Omental fat pad (tissue), 4 donors: ENCODE results near the gene KCTD10. TPM values are rescaled to one million over a fixed set of nuclear protein-coding genes. Genes with fewer than 3 reads are reported as not detected.

Source experiments
- ATAC-seq: fragments of 150-250 bp; one replicate; pipeline ENCODE4 v1.9.1; 2016; ENCODE audit warnings: mild to moderate bottlenecking, moderate library complexity; ENCODE audit not compliant: low FRiP score
- DNase-seq: peaks from one replicate; pipeline ENCODE4 v3.0.0-alpha.2; 2019; ENCODE audit warnings: low spot score
- total RNA-seq, 4 donors: library from RNA; depleted of rRNA; stranded (reverse); fragments of >200 nt; gene quantifications; one replicate each; pipeline ENCODE4 v1.1.0, GENCODE V29; 2016
- TF ChIP-seq, protein P1 (sequence below), 3 donors: fragments of 450-650 bp; IDR thresholded peaks; one replicate each; pipeline ENCODE4 v1.5.1; 2016 to 2017; ENCODE audit warnings: antibody characterized with exemption in 3 of 3, mild to moderate bottlenecking in 3 of 3, moderate library complexity in 2 of 3

The KCTD10 gene
- total RNA-seq, 4 donors from 2014 or later, result 75.6 to 99.6 (median 81.8) TPM

- ATAC-seq (no peak), DNase-seq (no peak)
- TF ChIP-seq, protein P1, sequence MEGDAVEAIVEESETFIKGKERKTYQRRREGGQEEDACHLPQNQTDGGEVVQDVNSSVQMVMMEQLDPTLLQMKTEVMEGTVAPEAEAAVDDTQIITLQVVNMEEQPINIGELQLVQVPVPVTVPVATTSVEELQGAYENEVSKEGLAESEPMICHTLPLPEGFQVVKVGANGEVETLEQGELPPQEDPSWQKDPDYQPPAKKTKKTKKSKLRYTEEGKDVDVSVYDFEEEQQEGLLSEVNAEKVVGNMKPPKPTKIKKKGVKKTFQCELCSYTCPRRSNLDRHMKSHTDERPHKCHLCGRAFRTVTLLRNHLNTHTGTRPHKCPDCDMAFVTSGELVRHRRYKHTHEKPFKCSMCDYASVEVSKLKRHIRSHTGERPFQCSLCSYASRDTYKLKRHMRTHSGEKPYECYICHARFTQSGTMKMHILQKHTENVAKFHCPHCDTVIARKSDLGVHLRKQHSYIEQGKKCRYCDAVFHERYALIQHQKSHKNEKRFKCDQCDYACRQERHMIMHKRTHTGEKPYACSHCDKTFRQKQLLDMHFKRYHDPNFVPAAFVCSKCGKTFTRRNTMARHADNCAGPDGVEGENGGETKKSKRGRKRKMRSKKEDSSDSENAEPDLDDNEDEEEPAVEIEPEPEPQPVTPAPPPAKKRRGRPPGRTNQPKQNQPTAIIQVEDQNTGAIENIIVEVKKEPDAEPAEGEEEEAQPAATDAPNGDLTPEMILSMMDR (IDR thresholded peaks at IDR 0.05), result no peak
Measured at GRCh38 chr12:109489016-109489954, 12.2 kb upstream of the KCTD10 start.

DNA sequence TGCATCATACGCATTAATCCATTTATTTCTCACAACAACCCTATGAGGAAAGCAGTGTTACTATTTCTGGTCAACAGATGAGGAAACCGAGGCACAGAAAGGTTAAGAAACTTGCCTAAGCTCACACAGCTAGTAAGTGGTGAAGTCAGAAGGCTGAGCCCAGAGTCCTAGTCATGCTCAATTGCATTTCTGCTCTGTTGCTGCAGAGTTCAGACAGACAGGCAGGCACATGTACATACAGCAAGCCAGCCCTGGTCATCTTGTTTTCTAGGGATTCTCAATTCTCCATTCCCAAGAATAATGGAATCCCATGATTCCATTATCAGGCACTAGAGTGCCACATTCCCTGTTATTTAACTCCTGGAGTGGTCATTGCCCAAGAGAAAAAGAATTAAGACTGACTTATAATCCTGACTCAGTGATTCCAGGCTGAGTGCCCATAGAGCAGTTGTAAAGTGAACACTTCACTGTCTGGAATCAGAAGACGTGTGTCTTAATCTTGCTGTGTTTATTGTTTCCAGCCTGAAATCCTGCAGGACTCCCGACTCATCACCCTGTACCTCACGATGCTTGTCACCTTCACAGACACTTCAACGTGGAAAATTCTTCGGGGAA is 11.1 kb upstream of the KCTD10 start:
- TF ChIP-seq, protein P1 (IDR thresholded peaks at IDR 0.05), result no peak
- DNase-seq (no peak), ATAC-seq (no peak)

GRCh38 chr12:109487181-109488050 is 10.3 kb upstream of the KCTD10 start:
- ATAC-seq (no peak), DNase-seq (no peak)
- TF ChIP-seq, protein P1 (IDR thresholded peaks at IDR 0.05), result no peak

DNA sequence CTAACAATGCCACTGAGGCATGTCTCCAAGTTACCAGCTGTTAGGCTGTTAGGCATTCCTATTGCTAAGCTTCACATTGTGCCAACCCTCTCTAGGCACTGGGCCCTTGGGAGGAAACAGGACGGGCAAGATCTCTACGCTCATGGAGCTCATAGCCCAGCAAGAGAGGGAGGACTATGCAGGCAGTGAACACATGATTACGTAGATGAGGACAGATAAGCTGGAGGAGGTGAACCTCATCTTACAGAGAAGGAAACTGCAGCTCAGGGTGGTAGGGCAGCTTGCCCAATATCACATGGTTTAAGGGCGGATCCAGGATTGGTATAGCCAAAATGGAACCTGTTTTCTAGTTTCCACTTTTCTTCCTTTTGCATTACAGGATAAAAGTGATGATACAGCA is 8.1 kb upstream of the KCTD10 start:
- DNase-seq (no peak), ATAC-seq (no peak)
- TF ChIP-seq, protein P1 (IDR thresholded peaks at IDR 0.05), result no peak

- ATAC-seq (no peak), DNase-seq (no peak)
- TF ChIP-seq, protein P1 (IDR thresholded peaks at IDR 0.05), result no peak
Measured at GRCh38 chr12:109483346-109483745, 6.2 kb upstream of the KCTD10 start.

GRCh38 chr12:109482894-109483293 is 5.8 kb upstream of the KCTD10 start:
- ATAC-seq (no peak), DNase-seq (no peak)
- TF ChIP-seq, protein P1 (IDR thresholded peaks at IDR 0.05), result no peak
